Tibial nerve (tissue), 4 donors: ENCODE results near the gene EVC2.

Experiments
- EP300 ChIP-seq, 2 donors: sonication (generic); formaldehyde crosslinking; IDR thresholded peaks; one replicate each; pipeline ENCODE4 v1.6.1; 2017; ENCODE audit warnings: antibody characterized with exemption in 2 of 2, mild to moderate bottlenecking in 1 of 2
- POLR2A ChIP-seq, 2 donors: fragments of 450-650 bp; IDR thresholded peaks; one replicate each; pipeline ENCODE4 v1.6.1; 2017; ENCODE audit warnings: antibody characterized with exemption in 2 of 2, mild to moderate bottlenecking in 2 of 2, moderate library complexity in 2 of 2
- TF ChIP-seq, protein P1 (sequence below), 5 experiments: fragments of 200-600 bp in 3 of 5; fragments of 450-650 bp in 2 of 5; sonication (generic) in 3 of 5; IDR thresholded peaks; one replicate each; pipeline ENCODE4 v1.5.1; 2016 to 2019; ENCODE audit warnings: antibody characterized with exemption in 5 of 5, mild to moderate bottlenecking in 3 of 5, moderate library complexity in 2 of 5

DNA sequence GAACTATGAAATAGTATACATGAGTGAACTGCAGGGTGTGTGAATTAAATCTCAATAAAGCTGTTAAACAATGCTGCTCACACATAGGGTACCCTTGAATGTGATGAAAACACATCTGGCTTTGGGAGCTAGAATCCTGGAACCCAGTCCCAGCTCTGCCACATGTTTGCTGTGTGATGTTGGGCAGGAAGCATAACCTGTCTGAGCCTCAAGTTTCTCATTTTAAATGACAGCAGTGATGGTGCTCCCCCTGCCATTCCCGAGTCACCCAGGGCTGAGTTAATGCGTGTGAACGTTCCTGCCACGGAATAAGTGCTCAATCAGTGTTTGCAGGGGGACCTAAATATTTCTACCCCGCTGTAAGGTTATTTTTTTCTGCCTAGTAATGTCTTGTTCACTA, 13.6 kb upstream of the EVC2 start:
- TF ChIP-seq, protein P1, sequence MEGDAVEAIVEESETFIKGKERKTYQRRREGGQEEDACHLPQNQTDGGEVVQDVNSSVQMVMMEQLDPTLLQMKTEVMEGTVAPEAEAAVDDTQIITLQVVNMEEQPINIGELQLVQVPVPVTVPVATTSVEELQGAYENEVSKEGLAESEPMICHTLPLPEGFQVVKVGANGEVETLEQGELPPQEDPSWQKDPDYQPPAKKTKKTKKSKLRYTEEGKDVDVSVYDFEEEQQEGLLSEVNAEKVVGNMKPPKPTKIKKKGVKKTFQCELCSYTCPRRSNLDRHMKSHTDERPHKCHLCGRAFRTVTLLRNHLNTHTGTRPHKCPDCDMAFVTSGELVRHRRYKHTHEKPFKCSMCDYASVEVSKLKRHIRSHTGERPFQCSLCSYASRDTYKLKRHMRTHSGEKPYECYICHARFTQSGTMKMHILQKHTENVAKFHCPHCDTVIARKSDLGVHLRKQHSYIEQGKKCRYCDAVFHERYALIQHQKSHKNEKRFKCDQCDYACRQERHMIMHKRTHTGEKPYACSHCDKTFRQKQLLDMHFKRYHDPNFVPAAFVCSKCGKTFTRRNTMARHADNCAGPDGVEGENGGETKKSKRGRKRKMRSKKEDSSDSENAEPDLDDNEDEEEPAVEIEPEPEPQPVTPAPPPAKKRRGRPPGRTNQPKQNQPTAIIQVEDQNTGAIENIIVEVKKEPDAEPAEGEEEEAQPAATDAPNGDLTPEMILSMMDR (IDR thresholded peaks at IDR 0.05): no peak
- TF ChIP-seq POLR2A (IDR thresholded peaks at IDR 0.05): no peak
- no peak for TF ChIP-seq EP300 (IDR thresholded peaks at IDR 0.05)
